Adipose tissue (tissue), 3 donors: ENCODE results near the gene TMEM184A. TPM values are rescaled to one million over a fixed set of nuclear protein-coding genes. Genes with fewer than 3 reads are reported as not detected.

ENCODE experiments used
- H3K27ac ChIP-seq: one replicate; pipeline ENCODE4 v1.5.1; 2013; ENCODE audit warnings: low read depth, low read length
- WGBS, 3 donors: extraction: QIAGEN DNeasy Blood & Tissue Kit; methylation state at CpG; one replicate each; pipeline ENCODE4 v1.1.7; 2013; 5-methylcytosine and 5-hydroxymethylcytosine counted together
- polyA plus RNA-seq, 3 donors: library from polyadenylated mRNA; stranded (reverse); fragments of 200-250 nt; gene quantifications; one replicate each; pipeline ENCODE4 v1.2.3, GENCODE V29; 2013
- donor health status: healthy with polysubstance abuse.
- donor health status: Bipolar disorder and iron deficiency.
- donor health status: healthy.

Gene TMEM184A
- polyA plus RNA-seq, 3 donors, result 0.34 to 16.8 (median 0.91) TPM

GRCh38 chr7:1501487-1502270 lies 54.3 kb downstream of the TMEM184A start:
- no peak overlapping the region for H3K27ac ChIP-seq
- 87 to 91% (median 90%) methylated on average over 20 to 21 of the region's 21 CpGs for WGBS, 3 donors

- H3K27ac ChIP-seq, result no peak overlapping the region
- WGBS, 3 donors, result 94 to 96% (median 95%) methylated on average over 33 to 34 of the region's 34 CpGs
Measured at GRCh38 chr7:1500064-1500807, 55.8 kb downstream of the TMEM184A start.

- 88 to 91% (median 88%) methylated on average over 31 to 33 of the region's 33 CpGs for WGBS, 3 donors
- H3K27ac ChIP-seq, result no peak overlapping the region
Measured at GRCh38 chr7:1499367-1500029, 56.5 kb downstream of the TMEM184A start.

- WGBS, 3 donors, result 94 to 95% (median 95%) methylated on average over 53 to 62 of the region's 62 CpGs
- H3K27ac ChIP-seq, result no peak overlapping the region
Measured at GRCh38 chr7:1498370-1499305, 57.4 kb downstream of the TMEM184A start.

- 92 to 95% (median 94%) methylated on average over 37 of the region's 37 CpGs for WGBS, 3 donors
- H3K27ac ChIP-seq, result no peak overlapping the region
Measured at GRCh38 chr7:1497293-1497927, 58.6 kb downstream of the TMEM184A start.

GRCh38 chr7:1496531-1497292 lies 59.3 kb downstream of the TMEM184A start:
- H3K27ac ChIP-seq, result no peak overlapping the region
- WGBS, 3 donors, result 93 to 95% (median 94%) methylated on average over 33 of the region's 33 CpGs

- 89 to 93% (median 92%) methylated on average over 29 to 34 of the region's 34 CpGs for WGBS, 3 donors
- H3K27ac ChIP-seq, result no peak overlapping the region
Measured at GRCh38 chr7:1495564-1496242, 60.3 kb downstream of the TMEM184A start.

GRCh38 chr7:1494866-1495563 lies 61.0 kb downstream of the TMEM184A start:
- 91 to 96% (median 93%) methylated on average over 27 of the region's 27 CpGs for WGBS, 3 donors
- no peak overlapping the region for H3K27ac ChIP-seq

- 88 to 93% (median 92%) methylated on average over 21 to 25 of the region's 25 CpGs for WGBS, 3 donors
- no peak overlapping the region for H3K27ac ChIP-seq
Measured at GRCh38 chr7:1494447-1494846, 61.6 kb downstream of the TMEM184A start.

- no peak overlapping the region for H3K27ac ChIP-seq
- 97% methylated on average over 25 to 26 of the region's 26 CpGs for WGBS, 3 donors
Measured at GRCh38 chr7:1493571-1493970, 62.4 kb downstream of the TMEM184A start.

GRCh38 chr7:1493129-1493528 lies 62.9 kb downstream of the TMEM184A start:
- H3K27ac ChIP-seq, result no peak overlapping the region
- WGBS, 3 donors, result 89 to 95% (median 94%) methylated on average over 20 of the region's 20 CpGs

GRCh38 chr7:1492640-1493039 lies 63.4 kb downstream of the TMEM184A start:
- H3K27ac ChIP-seq, result no peak overlapping the region
- 87 to 98% (median 93%) methylated on average over 17 to 33 of the region's 33 CpGs for WGBS, 3 donors
